ENCODE measurements around the gene POU2AF3.
"Not testable (repeated sequence)": the region's sequence is repeated elsewhere in the genome, so short reads cannot be mapped to it uniquely, and the experiment has no call there.

POU2AF3 gene

GRCh38 chr11:111298413-111299100 is at the start of gene POU2AF3:
TSS of gene POU2AF3 (plus strand) at chr11:111298546. CDS start at chr11:111298582, 36 bp downstream.
- DNase-seq (ENCODE audit: low read depth) = no peak

- DNase-seq (ENCODE audit: low read depth) = no peak
Observed at GRCh38 chr11:111250936-111251335, 47.4 kb upstream of the POU2AF3 start.

- DNase-seq (ENCODE audit: low read depth) = no peak
Observed at GRCh38 chr11:111253131-111253530, 45.2 kb upstream of the POU2AF3 start.

GRCh38 chr11:111253630-111254029 is 44.7 kb upstream of the POU2AF3 start:
- DNase-seq (ENCODE audit: low read depth) = no peak

GRCh38 chr11:111258046-111258445 is 40.3 kb upstream of the POU2AF3 start:
- no peak for DNase-seq (ENCODE audit: low read depth)

GRCh38 chr11:111259896-111260295 is 38.5 kb upstream of the POU2AF3 start:
- peak; percentile 53 for DNase-seq (ENCODE audit: low read depth)

DNA sequence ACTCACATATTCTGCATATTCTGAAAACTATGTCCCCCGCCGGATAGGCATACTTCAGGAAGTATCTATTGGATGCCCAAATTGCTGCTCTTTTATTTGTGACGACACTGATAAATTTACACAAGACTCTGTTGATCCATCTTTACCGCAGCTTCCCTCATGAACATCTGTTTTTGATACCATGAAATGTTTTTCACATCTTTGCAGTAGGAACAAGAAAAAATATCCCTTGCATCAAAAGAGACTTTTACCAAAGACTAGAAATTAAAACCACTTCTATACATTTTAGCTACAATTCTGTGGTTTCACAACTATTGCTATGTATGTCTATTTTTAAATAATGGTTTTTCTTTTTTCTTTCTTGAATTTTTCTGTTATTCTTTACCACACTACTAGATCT is 37.5 kb upstream of the POU2AF3 start:
- DNase-seq (ENCODE audit: low read depth) = peak; percentile 13

DNA sequence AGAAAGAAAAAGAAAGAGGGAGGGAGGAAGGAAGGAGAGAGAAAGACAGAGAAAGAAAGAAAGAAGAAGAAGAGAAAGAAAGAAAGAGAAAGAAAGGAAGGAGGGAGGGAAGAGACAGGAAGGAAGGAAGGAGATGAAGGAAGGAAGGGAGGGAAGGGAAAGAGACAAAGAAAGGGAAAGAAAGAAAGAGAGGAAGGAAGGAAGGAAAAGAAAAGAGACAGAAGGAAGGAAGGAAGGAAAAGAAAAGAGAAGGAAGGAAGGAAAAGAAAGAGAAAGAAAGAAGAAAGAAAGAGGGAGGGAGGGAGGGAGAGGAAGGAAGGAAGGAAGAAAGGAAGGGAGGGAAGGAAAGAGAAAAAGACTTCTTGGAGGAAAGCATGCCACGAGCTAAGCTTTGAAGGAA is 33.7 kb upstream of the POU2AF3 start:
- no peak for DNase-seq (ENCODE audit: low read depth)

DNA sequence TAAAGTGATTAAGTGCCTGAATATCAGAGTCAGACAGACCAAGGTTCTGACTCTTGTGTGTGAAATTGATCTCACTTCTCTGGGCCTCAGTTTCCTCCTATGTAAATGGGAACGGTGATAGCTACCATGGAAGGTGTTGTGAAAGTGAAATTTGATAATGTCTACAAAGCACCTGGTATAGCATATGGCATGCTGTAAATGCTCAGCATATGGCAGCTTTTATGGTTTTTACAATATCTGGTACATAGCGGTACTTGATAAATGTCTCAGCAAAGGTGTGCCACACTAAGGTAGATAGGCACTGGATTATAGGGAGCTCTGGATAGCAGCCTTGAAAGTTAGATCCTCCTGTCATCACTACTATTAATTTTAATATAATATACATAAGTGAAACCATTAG is 32.9 kb upstream of the POU2AF3 start:
- DNase-seq (ENCODE audit: low read depth) = no peak

GRCh38 chr11:111268303-111268702 is 30.0 kb upstream of the POU2AF3 start:
- not testable (repeated sequence) for DNase-seq (ENCODE audit: low read depth)

DNA sequence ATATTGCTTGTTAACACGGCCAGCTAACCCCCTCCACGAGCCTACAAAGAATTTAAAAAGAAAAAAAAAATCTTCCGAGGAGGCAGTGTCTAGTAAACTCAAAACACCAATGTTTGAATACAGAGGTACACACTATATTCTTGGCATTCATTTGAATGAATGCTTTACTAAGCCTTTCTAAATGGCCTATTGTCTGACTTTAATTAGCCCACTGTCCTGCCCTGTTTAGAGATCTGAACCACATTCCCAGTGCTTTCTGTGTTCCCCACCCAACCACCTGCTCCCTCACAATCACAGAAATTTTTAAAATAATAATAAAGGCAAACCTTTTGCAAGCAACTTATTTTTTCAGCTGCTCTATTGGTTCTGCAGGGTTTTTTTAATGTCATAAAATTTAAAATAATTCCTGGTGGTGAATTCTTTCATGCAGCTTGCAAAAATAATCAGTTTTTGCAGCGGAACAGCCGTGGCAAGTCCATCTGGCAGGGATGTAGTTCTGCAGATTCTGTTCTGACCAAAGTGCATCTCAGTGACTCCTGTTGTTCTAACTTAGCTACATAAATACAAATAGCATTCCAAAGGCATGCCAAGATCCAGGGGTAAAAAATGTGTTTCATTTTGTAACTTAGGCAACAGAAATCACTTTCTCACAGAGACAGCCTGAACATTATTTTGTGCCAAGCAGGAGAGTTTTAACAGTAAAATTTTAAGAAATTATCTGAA is 29.0 kb upstream of the POU2AF3 start:
- peak; percentile 2 for DNase-seq (ENCODE audit: low read depth)

DNA sequence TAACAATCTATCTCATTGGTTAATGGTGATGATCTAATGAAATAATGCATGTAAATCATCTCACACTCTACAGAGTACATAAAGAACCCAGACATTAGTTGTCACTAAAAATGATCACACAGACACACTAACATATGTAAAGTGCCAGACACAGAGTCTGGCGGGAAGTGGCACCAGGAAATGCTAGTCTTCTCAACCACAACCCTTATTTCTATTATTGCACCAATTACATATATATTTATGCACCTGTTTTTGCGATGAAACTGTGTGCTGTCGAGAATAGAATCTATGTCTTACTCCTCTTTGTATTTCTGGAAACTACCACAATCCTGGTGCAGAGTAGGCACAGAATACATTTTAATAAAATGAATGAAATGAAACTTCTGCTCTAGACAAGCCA is 25.9 kb upstream of the POU2AF3 start:
- DNase-seq (ENCODE audit: low read depth) = no peak

- DNase-seq (ENCODE audit: low read depth) = no peak
Observed at GRCh38 chr11:111282562-111283075, 15.7 kb upstream of the POU2AF3 start.

GRCh38 chr11:111283945-111284481 is 14.3 kb upstream of the POU2AF3 start:
- peak; percentile 88 for DNase-seq (ENCODE audit: low read depth)

DNA sequence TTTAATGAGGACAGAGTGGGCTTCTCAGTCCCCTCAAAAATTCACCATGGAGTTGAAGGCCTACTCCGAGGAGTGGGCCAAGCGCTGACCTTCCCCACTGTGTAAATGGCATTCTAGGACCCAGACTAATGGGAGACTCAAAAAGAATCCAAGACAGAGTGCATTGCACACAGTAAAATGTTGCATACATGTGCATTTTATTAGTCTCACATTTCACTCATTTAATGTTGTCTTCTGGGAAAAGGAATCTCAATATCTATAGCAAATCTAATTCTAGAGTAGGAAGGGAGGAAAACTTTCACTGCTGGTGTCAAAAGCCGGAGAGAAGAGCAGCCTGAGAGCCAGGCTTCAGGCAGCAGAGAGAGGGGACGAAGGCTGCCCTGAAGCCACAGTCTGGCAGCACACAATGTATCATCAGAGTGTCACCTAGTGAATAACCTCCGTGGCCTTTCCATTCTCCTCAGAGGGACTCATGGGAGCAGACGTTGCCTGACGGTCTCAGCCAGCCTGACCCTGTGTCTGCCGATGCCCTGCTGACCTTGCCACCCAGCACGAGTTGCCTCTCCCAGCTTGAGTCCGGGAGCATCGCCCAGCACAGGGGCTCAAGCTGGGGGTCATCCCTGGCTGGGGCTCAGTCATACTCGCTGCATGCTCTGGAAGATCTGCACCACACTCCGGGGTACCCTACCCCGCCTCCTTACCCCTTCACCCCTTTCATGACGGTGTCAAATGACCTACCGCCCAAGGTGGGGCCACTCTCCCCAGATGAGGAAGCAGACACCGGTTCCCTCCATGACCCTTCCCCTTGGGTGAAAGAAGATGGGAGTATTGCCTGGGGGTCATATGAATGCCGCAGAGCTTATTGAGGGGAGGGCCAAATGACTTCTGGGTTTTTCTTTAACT is 12.9 kb upstream of the POU2AF3 start:
- peak; percentile 13 for DNase-seq (ENCODE audit: low read depth)

- DNase-seq (ENCODE audit: low read depth) = no peak
Observed at GRCh38 chr11:111291764-111292163, 6.6 kb upstream of the POU2AF3 start.

- DNase-seq (ENCODE audit: low read depth) = not testable (repeated sequence)
Observed at GRCh38 chr11:111292408-111292807, 5.9 kb upstream of the POU2AF3 start.

DNA sequence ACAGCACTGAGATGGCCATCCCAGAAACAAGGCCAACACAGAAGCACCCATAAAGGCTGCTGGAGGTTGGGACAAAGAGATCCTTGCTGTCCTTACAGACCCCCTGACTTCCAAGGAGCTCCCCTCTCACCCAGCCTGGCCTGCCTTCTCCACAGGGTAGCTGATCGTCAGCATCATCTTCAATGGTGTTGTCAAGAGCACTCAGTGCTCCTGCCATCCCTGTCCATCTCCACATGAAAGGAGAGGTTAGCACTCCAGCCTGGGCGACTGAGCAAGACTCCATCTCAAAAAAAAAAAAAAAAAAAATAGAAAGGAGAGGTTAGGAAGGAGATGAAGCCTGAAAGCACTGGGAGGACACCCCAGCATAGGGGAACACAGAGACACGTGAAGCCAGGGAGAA is 2.1 kb upstream of the POU2AF3 start:
- DNase-seq (ENCODE audit: low read depth) = no peak

- no peak for DNase-seq (ENCODE audit: low read depth)
Observed at GRCh38 chr11:111297696-111298095, 650 bp upstream of the POU2AF3 start.

GRCh38 chr11:111299101-111300026 is 1.0 kb downstream of the POU2AF3 start:
- DNase-seq (ENCODE audit: low read depth) = peak; percentile 36

- no peak for DNase-seq (ENCODE audit: low read depth)
Observed at GRCh38 chr11:111300569-111300968, 2.2 kb downstream of the POU2AF3 start.
